DOHH2 (cell line): ENCODE measurements around the gene LMTK2.

ENCODE experiments used
- EZH2phosphoT487 ChIP-seq: fragments of 200-600 bp; sonication (generic); IDR thresholded peaks from 2 replicates; pipeline ENCODE4 v1.6.1; 2017; ENCODE audit warnings: borderline replicate concordance, mild to moderate bottlenecking, antibody characterized with exemption, low read length, moderate library complexity, mixed read lengths
- TF ChIP-seq, protein P1 (sequence below): fragments of 200-600 bp; sonication (generic); IDR thresholded peaks from one replicate; pipeline ENCODE4 v1.5.1; 2014; ENCODE audit warnings: antibody characterized with exemption, mild to moderate bottlenecking, low read depth, low read length; ENCODE audit not compliant: poor library complexity, severe bottlenecking

DNA sequence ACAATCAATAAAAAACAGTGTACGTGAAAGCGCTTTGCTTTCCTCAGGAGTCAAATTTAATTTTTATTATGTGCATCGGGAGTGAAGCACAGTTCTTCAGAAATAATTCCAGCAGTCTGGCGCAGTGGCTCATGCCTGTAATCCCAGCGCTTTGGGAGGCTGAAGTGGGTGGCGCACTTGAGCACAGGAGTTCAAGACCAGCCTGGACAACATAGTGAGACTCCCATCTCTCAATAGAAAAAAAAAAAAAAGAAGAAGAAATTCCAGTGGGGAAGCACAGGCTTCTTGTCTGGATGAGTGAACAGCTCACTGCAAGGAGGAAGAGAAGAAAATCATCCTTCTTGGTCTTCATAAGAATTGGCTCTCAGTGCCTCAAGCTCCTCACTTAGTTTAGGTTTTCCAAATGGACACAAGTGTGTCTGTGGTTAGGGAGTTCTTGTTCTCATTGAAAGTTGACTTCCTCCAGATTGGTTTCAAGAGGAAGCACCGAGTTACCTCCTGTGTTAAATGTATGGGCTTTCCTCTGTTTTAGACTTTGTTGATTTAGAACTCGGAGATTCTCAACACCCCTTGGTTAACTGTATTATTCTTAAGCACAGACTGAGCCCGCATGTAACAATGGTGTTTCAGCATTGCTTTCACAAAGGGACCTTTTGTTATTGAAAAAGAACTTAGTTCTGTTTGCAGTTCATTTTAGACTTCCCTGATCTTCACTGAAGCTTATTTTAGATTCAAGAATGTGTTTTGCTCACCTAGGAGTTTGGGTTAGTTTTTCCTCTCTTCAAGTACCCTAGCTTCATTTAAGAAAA lies 28.0 kb downstream of the LMTK2 start:
- TF ChIP-seq, protein P1, sequence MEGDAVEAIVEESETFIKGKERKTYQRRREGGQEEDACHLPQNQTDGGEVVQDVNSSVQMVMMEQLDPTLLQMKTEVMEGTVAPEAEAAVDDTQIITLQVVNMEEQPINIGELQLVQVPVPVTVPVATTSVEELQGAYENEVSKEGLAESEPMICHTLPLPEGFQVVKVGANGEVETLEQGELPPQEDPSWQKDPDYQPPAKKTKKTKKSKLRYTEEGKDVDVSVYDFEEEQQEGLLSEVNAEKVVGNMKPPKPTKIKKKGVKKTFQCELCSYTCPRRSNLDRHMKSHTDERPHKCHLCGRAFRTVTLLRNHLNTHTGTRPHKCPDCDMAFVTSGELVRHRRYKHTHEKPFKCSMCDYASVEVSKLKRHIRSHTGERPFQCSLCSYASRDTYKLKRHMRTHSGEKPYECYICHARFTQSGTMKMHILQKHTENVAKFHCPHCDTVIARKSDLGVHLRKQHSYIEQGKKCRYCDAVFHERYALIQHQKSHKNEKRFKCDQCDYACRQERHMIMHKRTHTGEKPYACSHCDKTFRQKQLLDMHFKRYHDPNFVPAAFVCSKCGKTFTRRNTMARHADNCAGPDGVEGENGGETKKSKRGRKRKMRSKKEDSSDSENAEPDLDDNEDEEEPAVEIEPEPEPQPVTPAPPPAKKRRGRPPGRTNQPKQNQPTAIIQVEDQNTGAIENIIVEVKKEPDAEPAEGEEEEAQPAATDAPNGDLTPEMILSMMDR = no peak
- TF ChIP-seq EZH2phosphoT487 = no peak
